Activated B cell treated with CpG ODN at 0.5 μM for 24 hours (primary cell): ENCODE measurements around the gene HSF4. TPM values are rescaled to one million over a fixed set of nuclear protein-coding genes. Genes with fewer than 3 reads are reported as not detected.

Experiments
- ATAC-seq: fragments of 200-7000 bp; cut with Tn5 transposase; one replicate; pipeline ENCODE4 v1.10.0; 2021; ENCODE audit warnings: low read depth, mild to moderate bottlenecking, moderate library complexity
- CTCF ChIA-PET: fragments of 350-600 bp; sonication (Branson Sonifier 250); formaldehyde crosslinking; loops from one replicate; lab custom pipeline; 2021; ENCODE audit warnings: antibody characterized with exemption; lab: Charles Lee
- POLR2A ChIA-PET: fragments of 350-600 bp; sonication (Branson Sonifier 250); formaldehyde crosslinking; loops from one replicate; lab custom pipeline; 2021; ENCODE audit warnings: antibody characterized with exemption; lab: Charles Lee
- DNase-seq: peaks from one replicate; pipeline ENCODE4 v3.0.0; 2022
- H3K27ac Mint-ChIP-seq: one replicate; pipeline ENCODE4 v1.8.0; 2020; ENCODE audit warnings: mixed read lengths
- H3K27me3 Mint-ChIP-seq: one replicate; pipeline ENCODE4 v1.8.0; 2021; ENCODE audit warnings: mixed read lengths
- H3K36me3 Mint-ChIP-seq: one replicate; pipeline ENCODE4 v1.8.0; 2021; ENCODE audit warnings: low read depth, mixed read lengths
- H3K4me1 Mint-ChIP-seq: one replicate; pipeline ENCODE4 v1.8.0; 2021; ENCODE audit warnings: mixed read lengths
- H3K4me3 Mint-ChIP-seq: one replicate; pipeline ENCODE4 v1.8.0; 2020; ENCODE audit warnings: mild to moderate bottlenecking, mixed read lengths
- H3K9me3 Mint-ChIP-seq: one replicate; pipeline ENCODE4 v1.8.0; 2020; ENCODE audit warnings: mixed read lengths
- CTCF ChIP-seq: fragments of 200-600 bp; IDR thresholded peaks from one replicate; pipeline ENCODE4 v1.8.0; 2022; ENCODE audit warnings: antibody characterized with exemption, mild to moderate bottlenecking
- intact Hi-C: fragments of 100-400 bp; cut with micrococcal nuclease; formaldehyde crosslinking; loops from one replicate; pipeline ENCODE4 v1.15.1; 2024
- total RNA-seq: library from RNA; stranded (reverse); gene quantifications from 2 replicates; pipeline ENCODE4 v1.2.3, GENCODE V29; 2022

HSF4 gene
- total RNA-seq, 1 donor from 2014 or later: 5.9 TPM

GRCh38 chr16:67137605-67138004 is 26.9 kb upstream of the HSF4 start:
- Mint-ChIP-seq H3K4me1 (no peaks in the 10 kb centered on the region), H3K4me3 (no peak overlapping the region), H3K36me3 (peaks cover 74% of the 10 kb centered on the region), H3K27me3 (no peaks in the 10 kb centered on the region), H3K27ac (no peak overlapping the region), H3K9me3 (no peaks in the 10 kb centered on the region)
- DNase-seq (no peak), ATAC-seq (no peak)
- CTCF ChIA-PET: no interaction called here
- intact Hi-C loops: no loop called here
- POLR2A ChIA-PET: interaction anchor here (0.6 kb wide), 1 partner anchor 10 kb away, joined by 3 read pairs; no protein-coding TSS in a partner anchor
- no peak for TF ChIP-seq CTCF

GRCh38 chr16:67141391-67141790 is 23.2 kb upstream of the HSF4 start:
- ATAC-seq (no peak), DNase-seq (no peak)
- no peak overlapping the region for H3K4me3 Mint-ChIP-seq
- TF ChIP-seq CTCF: no peak
- no peaks in the 10 kb centered on the region for H3K27me3 Mint-ChIP-seq
- H3K9me3 Mint-ChIP-seq: no peaks in the 10 kb centered on the region
- no peaks in the 10 kb centered on the region for H3K4me1 Mint-ChIP-seq
- ChIA-PET POLR2A (no interaction called here), CTCF (no interaction called here)
- no peak overlapping the region for H3K27ac Mint-ChIP-seq
- H3K36me3 Mint-ChIP-seq: peaks cover 79% of the 10 kb centered on the region
- intact Hi-C loops: no loop called here

- H3K36me3 Mint-ChIP-seq: peaks cover 82% of the 10 kb centered on the region
- DNase-seq (no peak), ATAC-seq (no peak)
- ChIA-PET POLR2A (no interaction called here), CTCF (no interaction called here)
- no peak overlapping the region for H3K4me3 Mint-ChIP-seq
- TF ChIP-seq CTCF: no peak
- H3K9me3 Mint-ChIP-seq: no peaks in the 10 kb centered on the region
- intact Hi-C loops: no loop called here
- H3K27me3 Mint-ChIP-seq: no peaks in the 10 kb centered on the region
- H3K4me1 Mint-ChIP-seq: no peaks in the 10 kb centered on the region
- H3K27ac Mint-ChIP-seq: no peak overlapping the region
Observed at GRCh38 chr16:67142342-67142741, 22.2 kb upstream of the HSF4 start.

- no peak for TF ChIP-seq CTCF
- intact Hi-C loops: no loop called here
- peaks cover 13% of the 10 kb centered on the region for H3K27me3 Mint-ChIP-seq
- ChIA-PET POLR2A (no interaction called here), CTCF (no interaction called here)
- no peaks in the 10 kb centered on the region for H3K9me3 Mint-ChIP-seq
- H3K4me3 Mint-ChIP-seq: no peak overlapping the region
- DNase-seq (no peak), ATAC-seq (no peak)
- H3K36me3 Mint-ChIP-seq: peaks cover 76% of the 10 kb centered on the region
- no peak overlapping the region for H3K27ac Mint-ChIP-seq
- no peaks in the 10 kb centered on the region for H3K4me1 Mint-ChIP-seq
Observed at GRCh38 chr16:67144943-67145342, 19.6 kb upstream of the HSF4 start.

- CTCF ChIA-PET: no interaction called here
- Mint-ChIP-seq H3K36me3 (peaks cover 68% of the 10 kb centered on the region), H3K4me1 (no peaks in the 10 kb centered on the region), H3K27ac (no peak overlapping the region), H3K4me3 (no peak overlapping the region), H3K27me3 (peaks cover 13% of the 10 kb centered on the region), H3K9me3 (no peaks in the 10 kb centered on the region)
- DNase-seq (no peak), ATAC-seq (no peak)
- TF ChIP-seq CTCF: no peak
- intact Hi-C loops: no loop called here
- POLR2A ChIA-PET: no interaction called here
Observed at GRCh38 chr16:67145746-67146145, 18.8 kb upstream of the HSF4 start.
